Measurements from ENCODE around the gene SPOCD1.
A peak's percentile ranks its signal among the peaks of the same experiment; 100 is the strongest.

Gene SPOCD1

DNA sequence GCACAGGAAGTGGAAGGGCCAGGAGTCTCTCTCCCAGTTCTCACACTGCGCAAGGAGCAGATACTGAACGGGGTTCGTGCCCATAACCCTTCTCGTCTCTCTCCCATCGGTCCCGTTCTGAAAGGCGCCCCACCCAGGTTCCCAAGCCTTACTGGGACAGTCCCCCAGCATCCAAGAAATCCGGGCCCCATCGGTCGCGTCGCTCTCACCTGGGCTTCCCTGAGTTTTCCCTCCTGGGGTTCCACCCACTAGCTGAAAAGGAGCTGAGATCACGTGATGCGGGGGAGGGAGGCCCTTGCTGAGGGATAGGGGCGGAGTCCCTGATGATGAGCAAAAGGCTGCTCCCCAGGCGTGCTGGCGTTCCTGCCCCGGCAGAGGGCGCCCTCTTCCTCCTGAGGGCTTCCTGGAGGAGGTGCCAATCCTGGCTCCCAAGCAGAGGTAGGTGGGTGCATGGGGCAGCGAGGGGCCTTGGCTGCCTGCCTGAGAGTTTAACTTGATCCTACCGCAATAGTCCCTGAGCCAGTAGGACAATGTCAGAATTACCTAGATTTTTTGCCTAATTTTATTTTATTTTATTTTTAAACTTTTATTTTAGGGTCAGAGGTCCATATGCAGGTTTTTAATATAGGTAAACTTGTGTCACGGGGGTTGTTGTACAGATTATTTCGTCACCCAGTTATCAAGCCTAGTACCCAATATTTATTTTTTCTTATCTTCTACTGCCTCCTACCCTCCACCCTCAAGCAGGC is at the start of gene SPOCD1:
Gene SPOCD1, minus strand, starts transcription at position 271 of the 749 bp plus-strand sequence. CDS start 689 bp downstream, outside the sequence.
- peak; percentile 52 for DNase-seq

DNA sequence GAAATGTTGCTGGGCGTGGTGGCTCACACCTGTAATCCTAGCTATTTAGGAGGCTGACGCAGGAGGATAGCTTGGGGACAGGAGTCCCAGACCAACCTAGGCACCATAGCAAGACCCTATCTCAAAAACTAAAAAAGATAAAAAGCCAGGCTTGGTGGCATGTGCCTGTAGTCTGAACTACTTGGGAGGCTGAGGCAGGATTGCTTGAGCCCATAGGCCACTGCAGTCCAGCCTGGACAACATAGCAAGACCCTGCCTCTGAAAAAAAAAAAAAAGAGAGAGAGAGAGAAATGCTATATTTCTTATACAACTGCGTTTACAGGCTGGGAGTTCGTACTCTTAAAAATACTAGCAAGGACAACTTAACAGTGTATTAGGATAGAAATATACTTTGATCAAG is 46.2 kb upstream of the SPOCD1 start:
- DNase-seq = no peak

DNA sequence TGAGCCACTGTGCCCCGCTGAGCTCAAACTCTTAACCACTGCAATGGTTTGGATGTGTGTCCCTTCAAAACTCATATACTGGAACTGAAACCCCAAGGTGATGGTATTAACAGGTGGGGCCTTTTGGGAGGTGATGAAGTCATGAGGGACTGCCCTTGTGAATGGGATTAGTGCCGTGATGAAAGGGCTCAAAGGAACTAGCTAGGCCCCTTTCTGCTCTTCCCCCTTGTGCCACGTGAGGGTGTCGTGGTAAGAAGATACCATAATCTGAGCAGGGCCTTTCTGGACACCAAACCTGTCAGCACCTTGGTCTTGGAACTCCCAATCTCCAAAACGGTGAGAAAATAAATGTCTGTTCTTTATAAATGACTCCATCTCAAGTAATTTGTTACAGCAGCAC is 45.5 kb upstream of the SPOCD1 start:
- no peak for DNase-seq

DNA sequence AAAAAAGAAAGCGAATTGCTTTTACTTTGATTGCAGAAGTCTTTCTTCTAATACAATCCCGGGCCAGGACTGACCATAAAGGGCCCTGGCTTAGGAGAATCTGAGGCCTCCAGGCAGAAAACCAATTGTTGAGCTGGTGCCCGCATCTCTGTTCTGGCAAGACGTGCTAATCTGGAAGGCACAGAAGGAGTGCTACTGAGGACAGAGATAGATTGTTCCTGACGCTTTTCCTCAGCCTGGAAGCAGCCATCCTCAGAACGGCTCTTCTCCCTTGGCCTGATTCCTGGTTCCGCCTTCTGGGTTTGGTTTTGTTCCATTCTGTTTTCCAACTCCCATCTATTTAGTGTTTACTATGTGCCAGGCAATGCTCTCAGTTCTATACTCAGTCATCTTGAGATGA is 44.8 kb upstream of the SPOCD1 start:
- DNase-seq = no peak

DNA sequence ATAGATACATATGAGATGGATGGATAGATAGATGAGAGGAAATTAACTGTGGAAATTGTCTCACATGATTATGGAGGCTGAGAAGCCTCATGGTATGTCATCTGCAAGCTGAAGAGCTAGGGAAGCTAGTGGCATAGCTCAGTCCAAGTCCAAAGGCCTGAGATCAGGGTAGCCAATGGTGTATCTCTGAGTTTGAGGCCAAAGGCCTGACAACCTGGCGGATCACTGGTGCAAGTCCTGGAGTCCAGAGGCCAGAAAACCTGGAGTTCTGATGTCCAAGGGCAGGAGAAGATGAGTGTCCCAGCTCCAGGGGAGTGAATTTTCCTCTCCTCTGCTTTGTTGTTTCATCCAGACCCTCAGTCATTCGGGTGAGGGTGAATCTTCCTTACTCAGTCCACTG is 43.9 kb upstream of the SPOCD1 start:
- DNase-seq = no peak

DNA sequence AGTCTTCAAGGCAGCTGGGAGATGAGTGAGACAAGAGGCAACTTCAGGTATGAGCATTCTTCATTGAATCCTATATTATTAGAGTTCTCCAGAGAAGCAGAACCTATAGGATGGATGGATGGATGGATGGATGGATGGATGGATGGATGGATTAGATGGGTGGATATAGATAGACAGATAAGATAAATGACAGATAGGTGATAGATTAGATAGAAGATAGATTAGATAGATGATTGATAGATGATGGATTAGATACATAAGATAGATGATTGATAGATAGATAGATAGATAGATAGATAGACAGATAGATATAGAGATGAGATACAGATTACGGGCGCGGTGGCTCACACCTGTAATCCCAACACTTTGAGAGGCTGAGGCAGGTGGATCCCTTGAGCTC is 43.2 kb upstream of the SPOCD1 start:
- no peak for DNase-seq

DNA sequence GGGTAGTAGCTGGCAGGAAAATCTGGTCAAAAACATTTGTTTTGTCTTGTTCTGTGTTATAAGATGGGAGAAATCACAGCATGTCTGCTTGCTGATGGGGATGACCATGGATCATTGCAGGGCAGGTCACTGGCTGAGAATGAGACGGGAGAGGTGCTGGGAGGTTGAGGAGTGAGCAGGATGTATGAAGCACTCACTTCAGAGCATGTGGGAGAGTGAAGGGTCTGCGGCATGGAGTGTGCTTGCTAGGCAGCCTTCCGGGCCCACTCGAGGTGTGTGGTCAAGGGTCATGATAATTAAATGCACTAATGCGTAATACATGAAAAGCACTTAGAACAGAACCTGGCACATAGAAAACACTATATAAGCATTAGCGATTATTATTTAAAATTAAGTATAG is 42.0 kb upstream of the SPOCD1 start:
- DNase-seq = no peak

DNA sequence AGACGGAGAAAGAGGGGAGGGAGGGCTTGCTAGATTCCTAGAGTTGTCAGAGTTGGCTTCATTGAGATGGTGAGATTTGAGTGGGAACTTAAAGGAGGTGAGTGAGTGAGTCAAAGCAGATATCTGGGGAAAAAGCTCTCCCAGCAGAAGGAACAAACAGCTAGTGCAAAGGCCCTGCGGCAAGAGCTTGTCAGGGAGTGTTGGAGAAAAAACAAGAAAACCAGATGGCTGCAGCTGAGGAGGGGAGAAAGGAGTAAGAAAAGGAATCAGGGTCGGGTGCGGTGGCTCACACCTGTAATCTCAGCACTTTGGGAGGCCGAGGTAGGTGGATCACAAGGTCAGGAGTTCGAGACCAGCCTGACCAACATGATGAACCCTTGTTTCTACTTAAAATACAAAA is 40.3 kb upstream of the SPOCD1 start:
- no peak for DNase-seq

DNA sequence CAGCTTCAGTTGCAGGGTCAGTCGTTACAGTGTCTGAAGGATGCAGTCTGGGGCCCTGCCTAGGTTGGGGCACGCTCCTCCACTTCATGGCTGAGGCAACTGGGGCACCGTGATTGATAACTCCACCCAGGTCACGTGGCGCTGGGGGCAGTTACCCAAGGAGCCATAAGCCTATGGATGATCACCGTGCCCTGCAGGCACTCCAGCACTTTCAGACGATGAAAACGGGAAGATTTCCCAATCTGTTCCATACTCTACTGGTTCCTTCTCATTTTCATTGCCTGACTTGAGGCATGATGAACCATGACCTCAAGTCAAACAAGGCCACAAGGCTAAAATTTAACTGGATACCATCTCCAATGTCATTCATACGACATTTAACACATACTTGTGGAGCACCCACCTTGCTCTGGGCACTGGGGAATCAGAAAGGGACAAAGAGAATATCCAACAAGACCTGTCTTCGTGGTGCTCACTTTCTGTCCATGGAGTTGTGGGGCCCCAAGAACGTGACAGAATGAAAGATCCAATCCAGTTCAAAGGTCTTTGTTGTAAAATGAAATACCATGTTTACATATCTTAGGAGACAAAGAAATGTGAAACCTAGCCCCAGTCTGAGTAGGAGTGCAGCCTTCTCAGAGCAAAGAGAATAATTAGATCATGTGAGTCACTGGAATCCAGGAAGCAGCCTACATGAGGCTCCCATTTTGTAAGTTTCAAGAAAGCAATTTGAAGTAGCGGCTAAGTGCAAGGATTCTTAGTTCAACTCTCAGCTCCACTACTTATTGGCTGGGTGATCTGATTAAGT is 39.4 kb upstream of the SPOCD1 start:
- DNase-seq = no peak

DNA sequence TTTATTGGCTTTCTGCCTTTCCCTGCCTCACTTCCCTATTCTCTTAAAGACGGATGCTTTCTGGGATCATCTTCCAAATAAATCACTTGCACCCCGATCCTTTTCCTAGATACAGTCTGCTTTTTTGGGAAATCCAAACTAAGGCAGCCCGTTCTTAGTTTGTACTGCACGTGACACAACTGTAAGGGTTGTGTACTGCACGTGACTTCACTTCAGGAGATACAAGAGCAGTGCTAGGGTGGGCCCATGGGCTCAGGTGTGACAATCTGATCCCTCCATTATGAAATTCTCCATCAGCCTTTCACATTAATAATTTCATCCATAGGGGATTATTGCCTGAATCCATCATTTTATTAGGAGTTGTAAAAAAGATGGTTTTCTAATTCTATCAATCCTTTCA is 33.8 kb upstream of the SPOCD1 start:
- no peak for DNase-seq

DNA sequence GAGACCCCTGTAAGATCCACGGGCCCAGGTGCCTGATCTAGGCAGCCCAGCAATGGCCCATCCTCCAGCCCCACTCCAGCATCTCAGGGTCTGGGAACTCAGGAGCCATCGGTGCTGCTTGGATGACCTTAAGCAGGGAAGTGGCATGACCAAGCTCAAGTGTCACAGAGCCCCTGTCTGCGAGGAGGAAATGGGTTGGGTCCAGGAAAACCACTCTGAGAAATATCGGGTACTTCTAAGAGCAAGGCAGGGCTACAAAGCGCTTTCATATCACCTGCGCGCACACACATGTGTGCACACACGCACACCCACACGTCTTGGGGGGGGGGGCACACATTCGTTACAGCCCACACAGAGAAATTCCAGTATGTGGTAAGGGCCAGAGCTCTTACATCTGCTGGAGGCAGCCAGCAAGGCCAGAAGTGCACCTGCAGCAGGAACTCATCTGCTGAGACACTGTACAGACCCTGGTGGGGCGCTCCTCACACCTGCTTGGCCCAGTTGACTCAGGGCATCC is 32.6 kb upstream of the SPOCD1 start:
- no peak for DNase-seq

DNA sequence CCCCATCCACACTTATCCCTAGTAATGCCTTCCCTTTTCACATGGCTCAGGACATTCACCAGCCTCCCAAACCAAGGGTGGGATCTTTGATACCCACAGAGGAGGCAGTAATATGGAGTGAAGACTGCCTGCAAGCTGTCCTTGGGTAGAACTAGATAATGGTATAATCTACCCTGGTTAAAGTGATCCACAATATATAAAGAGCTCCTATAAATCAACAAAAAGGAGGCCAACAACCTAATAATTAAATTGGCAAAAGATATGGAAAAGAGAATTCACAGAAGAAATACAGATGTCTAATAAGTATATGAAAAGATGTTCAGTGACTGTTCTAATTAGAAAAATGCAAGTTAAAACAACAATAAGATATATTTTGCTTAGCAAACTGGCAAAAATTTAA is 30.7 kb upstream of the SPOCD1 start:
- no peak for DNase-seq

DNA sequence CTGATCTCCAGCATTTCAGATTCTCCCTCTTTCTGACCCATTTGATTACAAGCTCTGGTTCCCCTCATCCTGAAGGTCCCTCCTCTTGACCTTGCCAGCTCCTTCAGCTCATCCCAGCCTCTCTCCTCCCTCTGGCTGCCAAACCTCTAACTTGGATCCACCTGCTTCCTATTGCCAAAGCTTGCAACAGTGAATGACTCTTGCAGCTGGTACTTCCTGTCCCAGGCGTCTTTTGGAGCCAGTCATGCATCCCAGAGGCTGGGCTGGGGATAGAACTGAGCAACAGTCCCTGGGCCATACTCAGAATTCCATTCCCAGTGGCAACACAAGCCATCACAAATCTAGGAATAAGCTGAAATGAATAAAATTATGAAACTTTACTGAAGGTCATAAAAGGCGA is 27.7 kb upstream of the SPOCD1 start:
- no peak for DNase-seq

DNA sequence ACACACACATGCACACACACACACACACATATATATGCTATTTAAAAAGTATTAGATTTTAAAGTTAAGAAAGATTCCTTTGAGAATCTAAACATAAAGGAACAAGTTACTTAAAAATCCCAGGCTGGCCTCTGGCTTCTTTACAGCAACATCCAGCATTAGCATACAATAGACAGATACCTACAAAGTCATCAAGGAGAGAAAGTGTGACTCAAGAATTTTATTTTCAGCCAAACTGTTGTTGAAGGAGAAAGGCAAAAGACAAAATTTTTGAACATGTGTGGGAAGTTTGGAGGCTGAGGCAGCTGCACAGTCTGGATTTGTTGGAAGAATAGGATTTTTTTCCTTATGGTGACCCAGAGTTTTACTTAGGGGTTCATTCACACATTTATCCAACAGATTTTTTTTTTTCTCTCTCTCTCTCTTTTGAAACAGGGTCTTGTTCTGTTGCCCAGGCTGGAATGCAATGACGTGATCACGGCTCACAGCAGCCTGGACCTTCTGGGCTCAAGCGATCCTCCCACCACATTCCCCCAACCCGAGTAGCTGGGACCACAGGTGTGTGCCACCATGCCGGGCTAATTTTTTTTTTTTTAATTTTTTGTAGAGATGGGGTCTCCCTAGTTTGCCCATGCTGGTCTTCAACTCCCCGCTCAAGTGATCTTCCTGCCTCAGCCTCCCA is 24.0 kb upstream of the SPOCD1 start:
- DNase-seq = no peak

DNA sequence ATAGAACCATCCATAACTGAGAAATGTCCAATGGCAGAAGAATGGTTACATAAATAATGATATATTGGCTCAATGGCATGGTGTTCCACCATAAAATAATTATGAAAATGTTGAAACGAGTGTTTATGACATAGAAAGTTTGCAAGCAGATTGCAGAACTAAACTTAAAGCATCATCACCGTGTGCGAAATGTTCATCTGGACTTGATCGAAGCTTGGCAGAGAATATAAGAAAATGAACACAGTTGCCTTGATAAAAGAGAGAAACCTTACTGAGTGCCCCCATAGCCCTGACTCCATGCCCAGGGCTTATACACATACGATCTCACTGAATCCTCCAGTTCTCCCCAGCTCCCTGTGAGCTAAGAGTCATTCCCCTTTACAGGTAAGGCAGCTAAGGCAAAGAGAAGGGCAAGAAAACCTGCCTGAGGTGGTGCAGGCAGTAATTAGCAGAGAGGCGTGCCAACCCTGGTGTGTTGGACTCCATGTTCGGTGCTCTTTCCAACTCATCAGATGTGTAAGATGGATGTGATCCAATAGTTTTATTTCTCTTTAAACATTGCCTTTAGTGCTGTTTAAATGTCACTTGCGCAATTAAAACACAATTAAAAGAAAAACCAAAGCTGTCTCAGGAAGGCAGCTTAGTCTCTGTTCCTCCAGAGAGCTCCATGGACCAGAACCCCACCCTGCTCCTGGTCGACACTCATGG is 21.8 kb upstream of the SPOCD1 start:
- no peak for DNase-seq

DNA sequence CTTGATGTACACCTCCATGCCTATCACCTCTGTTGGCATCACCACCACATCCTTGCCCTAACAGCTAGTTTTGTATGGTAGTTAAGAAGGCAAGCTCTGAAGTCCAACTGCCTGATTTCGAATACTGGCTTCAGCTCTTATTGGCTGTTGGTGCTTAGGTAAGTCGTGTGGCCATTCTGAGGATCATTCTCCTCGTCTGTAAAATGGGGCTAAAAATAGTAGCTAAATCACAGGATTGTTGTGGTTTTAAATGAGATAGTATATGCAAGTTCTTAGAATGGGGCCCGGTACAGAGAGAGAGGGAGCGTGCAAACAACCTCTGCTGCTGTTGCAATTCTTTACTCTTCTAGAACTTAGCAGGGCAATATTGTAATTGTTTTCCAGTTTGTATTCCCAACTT is 20.8 kb upstream of the SPOCD1 start:
- no peak for DNase-seq

DNA sequence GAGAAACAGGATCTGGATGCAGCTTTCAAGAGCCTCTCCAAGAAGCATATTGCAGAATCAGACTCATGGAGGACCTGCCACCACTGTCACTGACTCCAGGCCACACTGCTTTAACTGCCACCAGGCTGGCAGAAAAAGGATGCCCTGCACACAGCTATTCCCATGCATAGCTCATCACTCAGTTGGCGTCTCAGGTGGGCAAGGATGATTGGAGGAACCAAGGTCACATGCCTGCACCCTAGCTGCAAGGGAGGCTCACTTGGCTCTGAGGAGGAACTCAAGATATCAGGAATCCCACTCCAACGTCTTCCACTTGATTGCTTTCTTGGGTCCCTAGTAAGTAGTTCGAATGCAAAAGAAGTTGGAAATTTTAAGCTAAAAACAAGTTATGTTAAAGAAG is 19.6 kb upstream of the SPOCD1 start:
- DNase-seq = no peak

DNA sequence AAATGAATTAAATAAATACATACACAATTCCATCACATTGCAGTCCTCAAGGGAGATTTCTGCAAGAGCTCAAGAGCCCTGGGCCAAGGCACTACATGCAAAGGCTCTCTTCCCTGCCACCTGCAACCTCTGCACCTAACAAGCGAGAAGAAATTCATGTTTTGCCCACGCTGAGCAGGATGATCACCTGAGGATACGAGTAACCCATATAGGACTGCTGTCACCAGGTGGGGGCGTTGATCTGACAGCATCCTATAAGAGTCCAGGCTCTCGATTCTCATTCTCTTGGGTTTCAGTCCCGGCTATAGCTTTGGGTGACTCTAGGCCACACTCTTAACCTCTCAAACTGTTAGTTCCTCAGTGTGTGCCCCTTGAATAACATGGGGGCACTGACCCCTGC is 18.7 kb upstream of the SPOCD1 start:
- no peak for DNase-seq

DNA sequence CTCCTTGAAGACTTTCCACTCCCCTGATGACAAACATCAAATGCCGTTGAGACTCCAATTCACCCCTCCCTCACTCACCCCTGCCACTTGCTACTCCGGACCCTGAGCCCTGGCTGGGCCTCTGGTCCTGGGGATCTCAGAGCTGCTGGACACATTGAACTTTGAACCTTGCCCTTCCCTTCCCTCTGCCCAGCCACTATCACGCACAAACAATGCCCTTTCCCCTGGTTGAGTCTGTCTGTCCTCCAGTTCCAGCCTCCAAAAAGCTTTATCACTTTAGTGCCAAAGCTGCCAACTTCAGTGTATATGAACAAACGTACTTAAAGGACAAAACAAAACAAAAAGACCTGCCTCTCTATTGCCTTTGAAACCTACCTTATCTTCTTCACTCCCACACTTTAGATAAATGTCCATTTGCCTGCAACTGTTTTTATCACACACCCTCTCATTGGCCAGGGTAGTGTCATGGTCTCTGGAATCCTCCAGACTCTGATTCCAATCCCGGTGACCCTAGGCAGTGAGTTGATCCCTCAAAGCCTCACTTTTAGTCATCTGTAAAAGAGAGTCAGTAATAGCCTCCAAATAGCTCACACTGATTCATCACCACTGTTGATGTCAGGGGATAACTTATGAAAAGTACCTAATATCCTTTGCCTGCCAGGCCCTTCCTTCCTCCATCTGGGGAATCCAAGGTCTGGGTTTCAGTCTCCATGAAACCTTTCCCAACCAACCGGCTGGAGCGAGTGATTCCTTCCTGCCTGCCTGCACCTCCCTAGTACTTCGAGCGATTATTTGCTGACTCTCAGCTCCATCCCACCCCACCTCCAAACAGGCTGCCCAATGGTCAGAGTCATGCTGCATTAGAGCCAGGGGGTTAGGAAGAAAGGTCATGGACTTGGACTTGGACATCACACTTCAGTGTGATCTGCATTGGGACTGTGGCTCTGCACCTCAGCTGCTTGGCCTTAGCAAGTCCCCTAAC is 15.9 kb upstream of the SPOCD1 start:
- no peak for DNase-seq

DNA sequence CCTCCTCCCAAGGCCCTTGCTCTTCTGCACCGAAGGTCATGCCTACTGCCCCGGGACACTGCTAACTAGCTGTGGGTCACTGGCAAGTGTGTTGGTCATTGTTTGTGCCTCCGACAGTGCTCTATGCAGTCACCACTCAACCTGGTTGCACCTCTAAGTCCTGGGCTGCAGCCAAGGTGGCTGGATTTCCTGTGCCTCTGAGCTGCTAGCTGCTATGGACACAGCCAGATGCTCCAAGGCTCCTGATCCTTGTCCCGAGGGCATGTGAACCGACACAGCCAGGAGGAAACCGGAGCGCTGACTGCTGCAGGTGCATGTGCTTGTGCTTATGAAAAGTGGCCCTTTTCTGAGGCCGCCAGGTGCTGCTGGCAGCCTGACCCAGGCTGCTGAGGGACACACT is 14.7 kb upstream of the SPOCD1 start:
- no peak for DNase-seq

DNA sequence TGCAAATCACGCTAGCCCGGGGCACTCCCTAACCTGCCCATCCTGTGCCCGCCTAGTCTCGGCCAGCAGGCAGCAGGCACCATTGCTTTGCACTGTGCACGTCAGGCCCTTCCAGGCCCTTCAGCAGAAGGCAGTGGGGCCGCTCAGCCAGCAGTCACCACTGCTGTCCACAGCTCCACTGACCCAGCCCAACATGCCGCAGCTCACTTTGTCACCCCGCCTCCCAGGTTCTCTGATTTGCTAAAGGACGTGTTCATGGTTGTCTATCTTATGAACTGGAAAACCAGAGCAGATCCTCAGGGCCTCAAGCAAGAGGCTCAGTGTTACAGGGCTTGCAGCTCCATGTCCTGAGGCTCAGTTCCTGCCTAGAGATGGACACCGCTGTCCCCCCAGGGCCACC is 14.2 kb upstream of the SPOCD1 start:
- no peak for DNase-seq

Data from retina (tissue), 1 donor.